H1 (cell line): ENCODE measurements around the gene CLIP3. TPM values are rescaled to one million over a fixed set of nuclear protein-coding genes. Genes with fewer than 3 reads are reported as not detected.

Experiments used
- EZH2 ChIP-seq: fragments of 200-600 bp; sonication (generic); IDR thresholded peaks from 2 replicates; pipeline ENCODE4 v1.7.1; 2012; ENCODE audit warnings: low read depth, mild to moderate bottlenecking, moderate library complexity, low read length, inconsistent platforms; ENCODE audit not compliant: severe bottlenecking
- FOSL1 ChIP-seq: IDR thresholded peaks from 2 replicates; pipeline ENCODE4 v1.6.1; 2011; ENCODE audit warnings: mild to moderate bottlenecking, low read depth, low read length, moderate library complexity; ENCODE audit not compliant: insufficient read depth
- GTF2F1 ChIP-seq: IDR thresholded peaks from 2 replicates; pipeline ENCODE4 v1.6.1; 2012; ENCODE audit warnings: low read depth, low read length, improper control_type of control experiment, borderline replicate concordance
- RBBP5 ChIP-seq: IDR thresholded peaks from 2 replicates; pipeline ENCODE4 v1.7.1; 2012; ENCODE audit warnings: low read depth, mild to moderate bottlenecking, inconsistent platforms, low read length, moderate library complexity, borderline replicate concordance
- SIX5 ChIP-seq: IDR thresholded peaks from 2 replicates; pipeline ENCODE4 v1.6.1; 2011; ENCODE audit warnings: mild to moderate bottlenecking, low read depth, low read length
- SP4 ChIP-seq: IDR thresholded peaks from 2 replicates; pipeline ENCODE4 v1.6.1; 2012; ENCODE audit warnings: low read length, inconsistent platforms
- TAF7 ChIP-seq: optimal IDR thresholded peaks from 2 replicates; pipeline ENCODE3; 2011; ENCODE audit warnings: low read depth, mild to moderate bottlenecking, inconsistent platforms, low read length, moderate library complexity, borderline replicate concordance
- TBP ChIP-seq: IDR thresholded peaks from 2 replicates; pipeline ENCODE4 v1.6.1; 2011; ENCODE audit warnings: low read depth, low read length, improper control_type of control experiment
- TCF12 ChIP-seq: IDR thresholded peaks from 2 replicates; pipeline ENCODE4 v1.6.1; 2011; ENCODE audit warnings: low read depth, mild to moderate bottlenecking, low read length
- polyA plus RNA-seq, 7 experiments: library from polyadenylated mRNA; depleted of rRNA in 3 of 7; stranded (reverse) in 5 of 7; unstranded in 2 of 7; fragments of >200 nt in 5 of 7; fragments of 200-250 nt in 2 of 7; gene quantifications; 1 replicate in 5 of 7; 2 replicates in 1 of 7; 4 replicates in 1 of 7; pipeline versions ENCODE4 v1.2.1 to v1.2.3, GENCODE V29; 2011 to 2013; ENCODE audit warnings: missing spikeins in 2 of 7, mixed read lengths in 2 of 7
- total RNA-seq: library from RNA; stranded (reverse); fragmentation: NEBNext Ultra II Directional; extraction: Animal tissue kit (Norgen Biotek cat#: 25700); gene quantifications from 2 replicates; pipeline ENCODE4 v1.2.1, GENCODE V29; 2021

CLIP3 gene
- total and polyA plus RNA-seq, 2 of the 8 experiments (the other 6 are each of a cell fraction or from before 2014, with no cell fraction given), result 5.9 to 21.7 TPM

GRCh38 chr19:36046443-36047050, 13.9 kb upstream of the CLIP3 start (continued):
- no peak for TF ChIP-seq GTF2F1
- no peak for TF ChIP-seq TCF12
- TF ChIP-seq EZH2, result no peak
- no peak for TF ChIP-seq TAF7
- TF ChIP-seq SIX5, result no peak
- no peak for TF ChIP-seq SP4
- no peak for TF ChIP-seq TBP
- TF ChIP-seq FOSL1, result no peak
- TF ChIP-seq RBBP5, result no peak
